SK-N-SH treated with all-trans-retinoic acid at 6 μM for 48 hours (cell line): Measurements from ENCODE around the gene HTR3A.

ENCODE experiments used
- ARNTL ChIP-seq: fragments of 450-650 bp; formaldehyde crosslinking; IDR thresholded peaks from 2 replicates; pipeline ENCODE4 v1.5.0; 2020; ENCODE audit warnings: low read depth, mild to moderate bottlenecking, moderate library complexity, borderline replicate concordance
- CSDC2 ChIP-seq: fragments of 250-450 bp; sonication (Bioruptor Pico); IDR thresholded peaks from 2 replicates; pipeline ENCODE4 v1.5.0; 2020; ENCODE audit warnings: mild to moderate bottlenecking, moderate library complexity
- OSR1 ChIP-seq: fragments of 250-450 bp; sonication (Bioruptor Pico); IDR thresholded peaks from 2 replicates; pipeline ENCODE4 v1.8.0; 2022; ENCODE audit warnings: moderate library complexity, mild to moderate bottlenecking, inconsistent platforms
- RARB ChIP-seq: fragments of 250-450 bp; sonication (Bioruptor Pico); IDR thresholded peaks from 2 replicates; pipeline ENCODE4 v1.8.0; 2021; ENCODE audit warnings: mild to moderate bottlenecking, moderate library complexity
- TCF4 ChIP-seq: fragments of 250-450 bp; sonication (Bioruptor Pico); IDR thresholded peaks from 2 replicates; pipeline ENCODE4 v1.8.0; 2021; ENCODE audit warnings: mild to moderate bottlenecking, moderate library complexity, borderline replicate concordance
- ZFP3 ChIP-seq: fragments of 250-450 bp; sonication (Bioruptor Pico); IDR thresholded peaks from 2 replicates; pipeline ENCODE4 v1.5.0; 2020; ENCODE audit warnings: mild to moderate bottlenecking, moderate library complexity
- ZFP30 ChIP-seq: fragments of 450-650 bp; formaldehyde crosslinking; IDR thresholded peaks from 2 replicates; pipeline ENCODE4 v1.5.0; 2022; ENCODE audit warnings: mild to moderate bottlenecking, moderate library complexity
- ZNF565 ChIP-seq: fragments of 450-650 bp; formaldehyde crosslinking; conservative IDR thresholded peaks from 2 replicates; pipeline ENCODE4 v1.5.0; 2020; ENCODE audit warnings: low read depth, mild to moderate bottlenecking, moderate library complexity
- TF ChIP-seq, protein P1 (sequence below): fragments of 250-450 bp; sonication (Bioruptor Pico); IDR thresholded peaks from 2 replicates; pipeline ENCODE4 v1.5.0; 2020; ENCODE audit warnings: mild to moderate bottlenecking, moderate library complexity
- TF ChIP-seq, protein P2 (sequence below): fragments of 250-450 bp; sonication (Bioruptor Pico); IDR thresholded peaks from 2 replicates; pipeline ENCODE4 v1.5.1; 2020; ENCODE audit warnings: low read depth, mild to moderate bottlenecking, moderate library complexity
- TF ChIP-seq, protein P3 (sequence below): fragments of 250-450 bp; sonication (Bioruptor Pico); IDR thresholded peaks from 2 replicates; pipeline ENCODE4 v1.8.0; 2020; ENCODE audit warnings: mild to moderate bottlenecking, moderate library complexity, borderline replicate concordance
- TF ChIP-seq, protein P4 (sequence below): fragments of 250-450 bp; sonication (Bioruptor Pico); IDR thresholded peaks from 2 replicates; pipeline ENCODE4 v1.8.0; 2021; ENCODE audit warnings: low read depth, mild to moderate bottlenecking, moderate library complexity, borderline replicate concordance
- TF ChIP-seq, protein P5 (sequence below): fragments of 250-450 bp; sonication (Bioruptor Pico); IDR thresholded peaks from 2 replicates; pipeline ENCODE4 v1.5.1; 2021; ENCODE audit warnings: mild to moderate bottlenecking, moderate library complexity

DNA sequence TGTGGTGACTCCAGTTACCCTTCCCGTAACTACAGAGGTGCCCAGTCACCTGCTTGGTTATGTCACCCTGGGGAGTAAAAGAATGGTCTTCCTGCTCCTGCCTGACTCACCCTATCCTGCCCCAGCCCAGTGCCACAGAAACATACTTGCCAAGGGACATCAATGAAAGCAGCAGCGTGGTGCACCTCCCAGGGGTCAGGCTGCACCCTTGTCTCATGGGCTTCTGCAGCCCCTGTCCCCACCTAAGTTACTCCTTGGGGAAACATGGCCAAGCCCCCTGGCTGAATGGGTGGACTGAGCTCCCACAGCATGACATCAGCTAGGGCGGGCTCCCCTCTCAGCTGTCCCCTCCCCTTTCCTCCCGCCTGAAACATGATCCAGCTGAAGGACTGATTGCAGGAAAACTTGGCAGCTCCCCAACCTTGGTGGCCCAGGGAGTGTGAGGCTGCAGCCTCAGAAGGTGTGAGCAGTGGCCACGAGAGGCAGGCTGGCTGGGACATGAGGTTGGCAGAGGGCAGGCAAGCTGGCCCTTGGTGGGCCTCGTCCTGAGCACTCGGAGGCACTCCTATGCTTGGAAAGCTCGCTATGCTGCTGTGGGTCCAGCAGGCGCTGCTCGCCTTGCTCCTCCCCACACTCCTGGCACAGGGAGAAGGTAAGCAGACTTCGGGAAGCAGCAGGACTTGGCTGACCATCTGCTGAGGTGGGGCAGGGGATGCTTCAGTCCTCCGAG is at the start of gene HTR3A:
- TF ChIP-seq, protein P1, sequence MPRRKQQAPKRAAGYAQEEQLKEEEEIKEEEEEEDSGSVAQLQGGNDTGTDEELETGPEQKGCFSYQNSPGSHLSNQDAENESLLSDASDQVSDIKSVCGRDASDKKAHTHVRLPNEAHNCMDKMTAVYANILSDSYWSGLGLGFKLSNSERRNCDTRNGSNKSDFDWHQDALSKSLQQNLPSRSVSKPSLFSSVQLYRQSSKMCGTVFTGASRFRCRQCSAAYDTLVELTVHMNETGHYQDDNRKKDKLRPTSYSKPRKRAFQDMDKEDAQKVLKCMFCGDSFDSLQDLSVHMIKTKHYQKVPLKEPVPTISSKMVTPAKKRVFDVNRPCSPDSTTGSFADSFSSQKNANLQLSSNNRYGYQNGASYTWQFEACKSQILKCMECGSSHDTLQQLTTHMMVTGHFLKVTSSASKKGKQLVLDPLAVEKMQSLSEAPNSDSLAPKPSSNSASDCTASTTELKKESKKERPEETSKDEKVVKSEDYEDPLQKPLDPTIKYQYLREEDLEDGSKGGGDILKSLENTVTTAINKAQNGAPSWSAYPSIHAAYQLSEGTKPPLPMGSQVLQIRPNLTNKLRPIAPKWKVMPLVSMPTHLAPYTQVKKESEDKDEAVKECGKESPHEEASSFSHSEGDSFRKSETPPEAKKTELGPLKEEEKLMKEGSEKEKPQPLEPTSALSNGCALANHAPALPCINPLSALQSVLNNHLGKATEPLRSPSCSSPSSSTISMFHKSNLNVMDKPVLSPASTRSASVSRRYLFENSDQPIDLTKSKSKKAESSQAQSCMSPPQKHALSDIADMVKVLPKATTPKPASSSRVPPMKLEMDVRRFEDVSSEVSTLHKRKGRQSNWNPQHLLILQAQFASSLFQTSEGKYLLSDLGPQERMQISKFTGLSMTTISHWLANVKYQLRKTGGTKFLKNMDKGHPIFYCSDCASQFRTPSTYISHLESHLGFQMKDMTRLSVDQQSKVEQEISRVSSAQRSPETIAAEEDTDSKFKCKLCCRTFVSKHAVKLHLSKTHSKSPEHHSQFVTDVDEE (CRISPR knock-in tag), result no peak
- TF ChIP-seq ZFP30 (CRISPR knock-in tag), result no peak
- TF ChIP-seq, protein P2, sequence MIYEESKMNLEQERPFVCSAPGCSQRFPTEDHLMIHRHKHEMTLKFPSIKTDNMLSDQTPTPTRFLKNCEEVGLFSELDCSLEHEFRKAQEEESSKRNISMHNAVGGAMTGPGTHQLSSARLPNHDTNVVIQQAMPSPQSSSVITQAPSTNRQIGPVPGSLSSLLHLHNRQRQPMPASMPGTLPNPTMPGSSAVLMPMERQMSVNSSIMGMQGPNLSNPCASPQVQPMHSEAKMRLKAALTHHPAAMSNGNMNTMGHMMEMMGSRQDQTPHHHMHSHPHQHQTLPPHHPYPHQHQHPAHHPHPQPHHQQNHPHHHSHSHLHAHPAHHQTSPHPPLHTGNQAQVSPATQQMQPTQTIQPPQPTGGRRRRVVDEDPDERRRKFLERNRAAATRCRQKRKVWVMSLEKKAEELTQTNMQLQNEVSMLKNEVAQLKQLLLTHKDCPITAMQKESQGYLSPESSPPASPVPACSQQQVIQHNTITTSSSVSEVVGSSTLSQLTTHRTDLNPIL, result no peak
- no peak for TF ChIP-seq OSR1 (CRISPR knock-in tag)
- TF ChIP-seq, protein P3, sequence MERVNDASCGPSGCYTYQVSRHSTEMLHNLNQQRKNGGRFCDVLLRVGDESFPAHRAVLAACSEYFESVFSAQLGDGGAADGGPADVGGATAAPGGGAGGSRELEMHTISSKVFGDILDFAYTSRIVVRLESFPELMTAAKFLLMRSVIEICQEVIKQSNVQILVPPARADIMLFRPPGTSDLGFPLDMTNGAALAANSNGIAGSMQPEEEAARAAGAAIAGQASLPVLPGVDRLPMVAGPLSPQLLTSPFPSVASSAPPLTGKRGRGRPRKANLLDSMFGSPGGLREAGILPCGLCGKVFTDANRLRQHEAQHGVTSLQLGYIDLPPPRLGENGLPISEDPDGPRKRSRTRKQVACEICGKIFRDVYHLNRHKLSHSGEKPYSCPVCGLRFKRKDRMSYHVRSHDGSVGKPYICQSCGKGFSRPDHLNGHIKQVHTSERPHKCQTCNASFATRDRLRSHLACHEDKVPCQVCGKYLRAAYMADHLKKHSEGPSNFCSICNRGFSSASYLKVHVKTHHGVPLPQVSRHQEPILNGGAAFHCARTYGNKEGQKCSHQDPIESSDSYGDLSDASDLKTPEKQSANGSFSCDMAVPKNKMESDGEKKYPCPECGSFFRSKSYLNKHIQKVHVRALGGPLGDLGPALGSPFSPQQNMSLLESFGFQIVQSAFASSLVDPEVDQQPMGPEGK (CRISPR knock-in tag), result no peak
- TF ChIP-seq ARNTL (CRISPR knock-in tag), result no peak
- no peak for TF ChIP-seq TCF4 (CRISPR knock-in tag)
- no peak for TF ChIP-seq ZFP3 (CRISPR knock-in tag)
- TF ChIP-seq, protein P4, sequence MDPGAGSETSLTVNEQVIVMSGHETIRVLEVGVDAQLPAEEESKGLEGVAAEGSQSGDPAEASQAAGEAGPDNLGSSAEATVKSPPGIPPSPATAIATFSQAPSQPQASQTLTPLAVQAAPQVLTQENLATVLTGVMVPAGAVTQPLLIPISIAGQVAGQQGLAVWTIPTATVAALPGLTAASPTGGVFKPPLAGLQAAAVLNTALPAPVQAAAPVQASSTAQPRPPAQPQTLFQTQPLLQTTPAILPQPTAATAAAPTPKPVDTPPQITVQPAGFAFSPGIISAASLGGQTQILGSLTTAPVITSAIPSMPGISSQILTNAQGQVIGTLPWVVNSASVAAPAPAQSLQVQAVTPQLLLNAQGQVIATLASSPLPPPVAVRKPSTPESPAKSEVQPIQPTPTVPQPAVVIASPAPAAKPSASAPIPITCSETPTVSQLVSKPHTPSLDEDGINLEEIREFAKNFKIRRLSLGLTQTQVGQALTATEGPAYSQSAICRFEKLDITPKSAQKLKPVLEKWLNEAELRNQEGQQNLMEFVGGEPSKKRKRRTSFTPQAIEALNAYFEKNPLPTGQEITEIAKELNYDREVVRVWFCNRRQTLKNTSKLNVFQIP (CRISPR knock-in tag), result no peak
- TF ChIP-seq, protein P5, sequence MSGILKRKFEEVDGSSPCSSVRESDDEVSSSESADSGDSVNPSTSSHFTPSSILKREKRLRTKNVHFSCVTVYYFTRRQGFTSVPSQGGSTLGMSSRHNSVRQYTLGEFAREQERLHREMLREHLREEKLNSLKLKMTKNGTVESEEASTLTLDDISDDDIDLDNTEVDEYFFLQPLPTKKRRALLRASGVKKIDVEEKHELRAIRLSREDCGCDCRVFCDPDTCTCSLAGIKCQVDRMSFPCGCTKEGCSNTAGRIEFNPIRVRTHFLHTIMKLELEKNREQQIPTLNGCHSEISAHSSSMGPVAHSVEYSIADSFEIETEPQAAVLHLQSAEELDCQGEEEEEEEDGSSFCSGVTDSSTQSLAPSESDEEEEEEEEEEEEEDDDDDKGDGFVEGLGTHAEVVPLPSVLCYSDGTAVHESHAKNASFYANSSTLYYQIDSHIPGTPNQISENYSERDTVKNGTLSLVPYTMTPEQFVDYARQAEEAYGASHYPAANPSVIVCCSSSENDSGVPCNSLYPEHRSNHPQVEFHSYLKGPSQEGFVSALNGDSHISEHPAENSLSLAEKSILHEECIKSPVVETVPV (CRISPR knock-in tag), result no peak
- TF ChIP-seq ZNF565 (CRISPR knock-in tag), result no peak
- TF ChIP-seq RARB, result no peak
- TF ChIP-seq CSDC2 (CRISPR knock-in tag), result no peak
